GM21528 (cell line): ENCODE measurements around the gene FARP1.

Experiments used
- ATAC-seq: cut with Tn5 transposase; IDR thresholded peaks from one replicate; pipeline ENCODE4 v1.9.1; 2021; ENCODE audit warnings: mild to moderate bottlenecking, moderate library complexity; ENCODE audit not compliant: unreplicated experiment, low FRiP score

Gene FARP1, protein sequence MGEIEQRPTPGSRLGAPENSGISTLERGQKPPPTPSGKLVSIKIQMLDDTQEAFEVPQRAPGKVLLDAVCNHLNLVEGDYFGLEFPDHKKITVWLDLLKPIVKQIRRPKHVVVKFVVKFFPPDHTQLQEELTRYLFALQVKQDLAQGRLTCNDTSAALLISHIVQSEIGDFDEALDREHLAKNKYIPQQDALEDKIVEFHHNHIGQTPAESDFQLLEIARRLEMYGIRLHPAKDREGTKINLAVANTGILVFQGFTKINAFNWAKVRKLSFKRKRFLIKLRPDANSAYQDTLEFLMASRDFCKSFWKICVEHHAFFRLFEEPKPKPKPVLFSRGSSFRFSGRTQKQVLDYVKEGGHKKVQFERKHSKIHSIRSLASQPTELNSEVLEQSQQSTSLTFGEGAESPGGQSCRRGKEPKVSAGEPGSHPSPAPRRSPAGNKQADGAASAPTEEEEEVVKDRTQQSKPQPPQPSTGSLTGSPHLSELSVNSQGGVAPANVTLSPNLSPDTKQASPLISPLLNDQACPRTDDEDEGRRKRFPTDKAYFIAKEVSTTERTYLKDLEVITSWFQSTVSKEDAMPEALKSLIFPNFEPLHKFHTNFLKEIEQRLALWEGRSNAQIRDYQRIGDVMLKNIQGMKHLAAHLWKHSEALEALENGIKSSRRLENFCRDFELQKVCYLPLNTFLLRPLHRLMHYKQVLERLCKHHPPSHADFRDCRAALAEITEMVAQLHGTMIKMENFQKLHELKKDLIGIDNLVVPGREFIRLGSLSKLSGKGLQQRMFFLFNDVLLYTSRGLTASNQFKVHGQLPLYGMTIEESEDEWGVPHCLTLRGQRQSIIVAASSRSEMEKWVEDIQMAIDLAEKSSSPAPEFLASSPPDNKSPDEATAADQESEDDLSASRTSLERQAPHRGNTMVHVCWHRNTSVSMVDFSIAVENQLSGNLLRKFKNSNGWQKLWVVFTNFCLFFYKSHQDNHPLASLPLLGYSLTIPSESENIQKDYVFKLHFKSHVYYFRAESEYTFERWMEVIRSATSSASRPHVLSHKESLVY

DNA sequence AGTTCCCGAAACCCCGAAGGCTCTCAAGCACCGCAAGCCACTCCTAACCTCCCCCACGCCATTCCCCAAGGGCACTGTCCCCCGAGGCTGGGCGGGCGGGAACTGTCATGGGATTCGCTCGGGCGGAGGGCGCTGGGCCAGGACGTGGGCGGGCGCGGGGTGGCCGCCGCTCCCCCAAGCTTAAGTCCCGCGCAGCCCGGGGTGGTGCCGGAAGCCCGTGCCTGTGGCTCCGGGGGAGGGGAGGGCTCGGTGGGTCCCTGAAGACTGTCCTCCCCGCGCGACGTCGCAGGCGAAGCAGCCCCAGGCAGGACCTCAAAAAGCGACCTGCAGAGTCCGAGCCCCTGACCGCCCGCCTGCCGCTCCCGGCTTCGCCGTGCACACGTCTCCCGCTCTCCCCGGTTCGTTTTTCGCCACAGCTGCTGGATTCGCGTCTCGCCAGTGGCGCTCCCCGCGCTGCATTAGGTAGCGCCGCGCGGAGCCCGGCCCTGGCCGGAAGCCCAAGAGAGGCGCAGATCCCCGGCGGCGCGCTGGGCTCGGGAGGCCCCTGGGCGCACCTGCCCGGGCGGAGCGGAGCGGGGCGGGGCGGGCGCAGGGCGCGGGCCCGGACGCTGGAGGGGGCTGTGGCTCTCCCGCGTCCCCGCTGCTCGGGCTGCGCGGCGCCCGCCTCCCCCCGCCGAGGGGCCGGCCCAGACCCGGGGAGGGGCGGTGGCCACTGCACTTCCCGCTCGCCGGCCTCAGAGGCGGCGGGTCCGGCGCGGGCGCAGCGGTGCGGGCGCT is at the start of gene FARP1:
FARP1 (plus strand) TSS at position 715 of the 777 bp plus-strand sequence. CDS start 70,149 bp downstream, outside the sequence.
- peak; percentile 75 for ATAC-seq

- ATAC-seq, result no peak
Observed at GRCh38 chr13:98094678-98095266, 48.1 kb upstream of the FARP1 start.

DNA sequence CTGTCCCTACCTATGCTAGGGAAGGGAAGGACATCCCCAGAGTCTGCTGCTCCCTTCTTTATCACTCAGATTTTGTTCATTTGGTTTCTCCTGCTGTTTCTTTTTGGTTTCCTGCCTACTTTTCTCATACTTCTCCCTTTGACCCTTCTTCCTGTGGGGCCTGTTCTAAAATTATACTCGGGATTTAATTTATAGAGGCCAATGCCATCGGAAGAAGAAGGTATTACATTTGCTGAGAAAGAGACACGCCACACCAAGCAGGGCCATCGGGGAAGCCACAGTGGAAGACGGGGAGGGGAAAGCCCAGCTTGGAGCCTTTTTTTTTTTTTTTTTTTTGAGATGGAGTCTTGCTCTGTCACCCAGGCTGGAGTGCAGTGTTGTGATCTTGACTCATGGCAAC is 46.8 kb upstream of the FARP1 start:
- ATAC-seq, result no peak

DNA sequence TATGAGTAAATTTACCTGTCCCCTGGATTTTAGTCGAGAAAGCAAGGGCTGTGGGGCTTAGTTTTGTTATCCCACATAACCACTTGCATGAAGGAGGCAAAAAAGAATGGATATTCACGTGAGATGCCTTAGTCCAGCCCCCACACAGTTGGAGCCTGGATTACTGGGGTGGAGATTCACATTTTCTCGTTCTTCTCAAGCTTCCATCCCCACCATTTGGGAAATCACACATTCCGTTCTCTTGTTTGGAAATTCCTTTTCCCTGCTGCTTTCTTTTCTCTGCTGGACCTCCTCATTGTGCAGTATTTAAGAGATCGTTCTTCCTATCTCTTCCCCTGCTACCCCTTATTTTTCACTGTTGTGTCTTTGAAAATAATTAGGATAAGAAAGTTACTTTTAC is 45.1 kb upstream of the FARP1 start:
- no peak for ATAC-seq

DNA sequence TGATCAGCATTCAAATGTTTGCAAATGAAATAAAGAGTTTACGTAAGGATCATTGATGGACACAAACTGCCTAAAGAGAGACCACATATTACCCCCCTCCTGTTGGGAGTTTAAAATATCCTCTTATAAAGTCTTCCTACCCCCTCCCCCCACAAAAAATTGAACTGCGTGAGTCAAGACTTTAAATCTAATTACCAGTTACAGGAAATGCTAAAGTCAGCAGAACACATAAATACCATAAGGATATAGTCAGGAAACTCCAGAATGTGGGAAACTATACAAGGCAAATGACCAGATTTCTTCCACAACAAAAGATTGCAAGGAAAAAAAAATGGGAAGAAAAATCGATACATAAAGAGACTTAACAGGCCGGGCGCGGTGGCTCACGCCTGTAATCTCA is 44.4 kb upstream of the FARP1 start:
- ATAC-seq, result no peak

- no peak for ATAC-seq
Observed at GRCh38 chr13:98099627-98100026, 43.3 kb upstream of the FARP1 start.

- no peak for ATAC-seq
Observed at GRCh38 chr13:98100481-98100880, 42.4 kb upstream of the FARP1 start.

GRCh38 chr13:98103531-98103930 is 39.4 kb upstream of the FARP1 start:
- no peak for ATAC-seq

DNA sequence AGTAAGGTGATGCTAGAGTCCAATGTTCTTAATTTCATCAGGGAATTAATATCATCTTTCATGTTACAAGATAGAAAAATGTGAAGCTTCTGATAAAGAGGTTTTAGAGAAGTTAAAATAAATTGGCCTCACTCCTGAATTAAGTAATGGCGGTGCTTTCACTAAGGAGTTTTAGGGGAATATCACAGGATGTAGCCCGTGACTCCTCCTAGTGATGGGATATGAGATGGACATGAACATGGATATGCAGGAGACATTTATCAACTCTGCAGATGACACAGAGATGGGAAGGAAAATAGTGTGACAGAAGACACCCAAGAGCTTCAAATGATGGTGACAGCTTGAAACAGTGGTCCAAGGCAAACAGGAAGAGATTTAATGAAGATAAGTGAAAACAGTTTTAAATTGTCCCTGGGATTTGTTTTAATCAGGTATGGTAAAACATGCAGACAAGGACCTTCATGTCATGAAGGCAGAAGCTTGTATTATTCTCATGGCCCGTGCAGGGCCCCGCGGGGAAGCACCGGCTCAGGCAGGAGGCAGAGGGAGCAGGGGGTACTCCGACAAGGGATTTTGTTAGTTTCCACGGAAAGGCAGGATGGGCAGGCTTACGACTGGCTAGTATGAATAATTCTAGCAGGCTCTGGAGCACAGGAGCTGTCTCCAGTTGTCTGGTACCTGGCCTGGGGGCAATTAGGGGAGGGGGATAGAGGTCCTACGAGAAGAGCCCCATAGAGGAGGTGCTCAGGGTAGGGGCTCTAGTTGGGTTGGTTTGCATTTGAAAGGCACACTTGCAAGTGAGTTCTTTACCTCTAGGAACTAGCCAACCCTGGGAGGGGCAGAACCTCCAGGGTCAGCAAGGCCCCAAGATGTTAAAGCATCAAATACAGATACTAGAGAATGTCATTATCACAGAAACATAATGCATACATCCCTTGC is 38.7 kb upstream of the FARP1 start:
- no peak for ATAC-seq

DNA sequence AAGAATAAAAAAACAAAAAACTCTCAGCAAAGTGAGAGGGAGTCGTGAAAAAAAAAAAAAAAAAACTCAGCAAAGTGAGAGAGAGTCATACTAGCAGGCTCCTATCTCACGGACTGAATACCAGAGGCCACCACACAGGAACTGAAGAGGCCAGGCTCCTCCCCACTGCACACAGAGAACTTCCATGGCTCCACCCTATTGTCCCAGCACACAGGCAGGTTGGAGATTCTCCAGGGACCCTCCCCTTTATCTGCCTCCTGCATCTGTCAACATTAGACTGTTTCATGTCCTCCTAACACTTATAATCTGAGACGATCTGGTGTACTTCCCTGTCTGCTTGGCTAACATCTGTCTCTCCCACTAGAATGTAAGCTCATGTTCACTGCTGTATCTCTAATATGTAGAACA is 37.0 kb upstream of the FARP1 start:
- ATAC-seq, result no peak

DNA sequence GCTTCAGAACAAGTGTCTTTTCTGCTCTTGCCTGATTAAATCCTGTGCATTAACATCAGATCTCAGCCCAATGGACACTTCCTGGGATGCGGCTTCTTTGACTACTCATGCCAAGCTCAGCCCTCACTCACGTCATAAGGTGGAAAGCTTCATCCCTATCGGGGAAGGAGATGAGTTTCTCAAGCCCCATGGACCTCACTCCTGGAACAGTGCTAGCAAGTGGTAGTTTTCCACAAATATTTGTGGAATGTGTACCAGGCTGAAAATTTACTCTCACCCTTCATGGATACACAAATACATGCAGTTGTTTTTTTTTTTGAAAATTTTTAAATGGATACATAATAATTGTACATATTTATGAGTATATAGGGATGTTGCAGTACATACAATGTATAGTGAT is 34.6 kb upstream of the FARP1 start:
- no peak for ATAC-seq

DNA sequence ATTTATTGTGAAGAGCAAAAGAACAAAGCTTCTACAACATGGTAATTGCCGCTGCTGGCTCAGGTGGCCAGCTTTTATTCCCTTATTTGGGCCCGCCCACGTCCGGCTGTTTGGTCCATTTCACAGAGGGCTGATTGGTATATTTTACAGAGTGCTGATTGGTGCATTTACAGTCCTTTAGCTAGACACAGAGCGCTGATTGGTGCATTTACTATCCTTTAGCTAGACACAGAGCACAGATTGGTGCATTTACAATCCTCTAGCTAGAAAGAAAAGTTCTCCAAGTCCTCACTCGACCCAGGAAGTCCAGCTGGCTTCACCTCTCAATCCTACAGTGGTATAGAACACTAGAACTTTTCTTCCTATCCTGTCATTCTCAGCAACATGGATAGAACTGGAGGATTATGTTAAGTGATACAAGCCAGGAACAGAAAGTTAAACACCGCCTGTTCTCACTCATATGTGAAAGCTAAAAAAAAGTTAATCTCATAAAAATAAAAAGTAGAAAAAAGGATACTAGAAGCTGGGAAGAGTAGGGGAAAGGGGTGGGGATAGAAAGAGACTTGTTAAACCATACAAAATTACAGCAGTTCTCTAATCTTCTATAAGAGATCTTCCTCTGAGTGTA is 33.6 kb upstream of the FARP1 start:
- no peak for ATAC-seq

DNA sequence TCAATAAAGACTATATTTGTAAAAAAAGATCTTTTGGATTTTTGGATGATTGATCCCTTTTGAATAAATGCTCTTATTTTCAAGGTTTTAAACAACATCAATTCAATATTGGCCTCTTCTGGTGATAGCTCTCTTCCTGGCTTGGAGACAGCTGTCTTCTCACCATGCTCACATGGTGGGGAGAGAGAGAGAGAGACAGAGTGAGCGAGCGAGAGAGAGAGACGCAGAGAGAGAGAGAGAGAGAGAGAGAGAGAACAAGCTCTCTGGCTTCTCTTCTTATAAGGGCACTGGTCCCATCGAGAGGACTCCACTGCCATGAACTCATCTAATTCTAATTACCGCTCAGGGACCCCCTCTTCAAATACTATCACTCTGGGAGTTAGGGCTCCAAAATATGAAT is 32.1 kb upstream of the FARP1 start:
- ATAC-seq, result no peak

DNA sequence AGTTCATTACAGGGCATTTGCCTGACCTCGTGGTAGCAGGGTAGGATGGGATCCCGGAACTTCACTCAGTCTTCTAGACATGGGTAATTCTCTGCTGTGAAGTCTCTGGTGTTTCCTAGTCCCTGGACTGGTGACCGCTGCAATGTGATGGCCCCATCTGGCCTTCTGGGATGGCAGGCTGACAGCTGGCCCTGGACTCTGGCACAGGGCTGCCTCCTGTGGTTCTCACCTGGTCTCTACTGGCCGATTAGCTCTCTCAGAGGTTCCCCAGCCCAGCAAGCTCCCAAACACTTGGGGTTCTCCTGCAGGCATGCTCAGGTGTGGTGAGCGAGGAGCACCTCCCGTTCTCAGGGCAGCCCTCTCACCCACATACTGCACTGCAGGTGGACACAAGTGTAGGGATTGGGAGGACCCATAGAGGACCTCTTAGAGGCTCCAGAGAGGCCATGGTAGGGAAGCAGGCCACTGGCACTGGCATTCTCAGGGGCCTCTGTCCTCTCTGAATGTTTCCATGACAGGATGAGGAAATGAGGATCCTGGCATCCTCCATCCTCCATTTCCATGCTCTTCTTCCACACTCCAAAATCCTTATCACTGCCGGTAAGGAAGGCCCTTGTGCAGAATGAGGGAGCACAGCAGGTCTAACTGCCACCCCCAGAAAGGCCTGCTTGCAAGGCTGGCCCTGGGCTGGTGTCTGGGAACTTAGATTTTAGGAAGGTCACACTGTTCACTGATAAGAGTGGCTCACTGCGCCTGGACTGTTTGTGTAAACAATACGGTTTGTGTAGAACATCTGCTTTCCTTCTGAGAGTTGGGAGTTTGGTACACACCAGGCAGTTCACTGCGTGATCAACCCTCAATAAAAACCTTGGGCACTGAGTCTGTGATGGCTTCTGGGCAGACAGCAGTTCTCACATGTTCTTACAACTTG is 31.5 kb upstream of the FARP1 start:
- no peak for ATAC-seq

DNA sequence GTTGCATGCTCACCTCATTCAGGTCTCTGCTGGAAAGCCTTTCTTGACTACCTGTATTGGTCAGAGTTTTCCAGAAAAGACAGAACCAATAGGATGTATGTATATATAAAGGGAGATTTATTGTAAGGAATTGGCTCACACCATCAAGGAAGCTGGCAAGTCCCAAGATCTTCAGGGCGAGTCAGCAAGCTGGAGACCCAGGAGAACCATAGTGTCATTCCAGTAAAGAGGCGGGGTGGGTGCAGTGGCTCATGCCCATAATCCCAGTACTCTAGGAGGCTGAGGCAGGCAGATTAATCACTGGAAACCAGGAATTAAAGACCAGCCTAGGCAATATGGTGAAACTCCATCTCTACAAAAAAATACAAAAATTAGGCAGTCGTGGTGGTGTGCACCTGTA is 30.4 kb upstream of the FARP1 start:
- no peak for ATAC-seq

DNA sequence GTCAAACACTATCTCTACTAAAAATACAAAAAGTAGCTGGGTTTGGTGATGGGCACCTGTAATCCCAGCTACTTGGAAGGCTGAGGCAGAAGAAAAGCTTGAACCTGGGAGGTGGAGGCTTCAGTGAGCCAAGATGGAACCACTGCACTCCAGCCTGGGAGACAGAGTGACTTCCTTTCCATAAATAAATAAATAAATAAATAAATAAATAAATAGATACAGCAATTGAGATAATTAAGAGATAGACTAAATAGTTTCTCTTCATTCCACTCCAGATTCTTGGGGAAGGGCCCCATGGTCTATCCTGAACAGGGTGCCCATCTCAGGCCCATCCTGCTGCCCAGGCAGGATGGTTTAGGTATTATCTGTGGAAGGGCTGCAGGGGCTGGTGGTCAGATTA is 24.0 kb upstream of the FARP1 start:
- ATAC-seq, result no peak

GRCh38 chr13:98123176-98123575 is 19.7 kb upstream of the FARP1 start:
- ATAC-seq, result no peak
